Stimulated activated CD8-positive, alpha-beta memory T cell treated with anti-CD3 and anti-CD28 coated beads, Interleukin-15, amount 100 ng/mL, for 48 hours (primary cell): ENCODE data around the gene COX10.

ENCODE experiments used
- DNase-seq, 2 donors: peaks; one replicate each; pipeline ENCODE4 v3.0.0-alpha.2; 2020; ENCODE audit warnings: low read depth in 2 of 2

Gene COX10

GRCh38 chr17:14070344-14070984 lies 1.2 kb downstream of the COX10 start:
- DNase-seq, result no peak

GRCh38 chr17:14072881-14073280 lies 3.6 kb downstream of the COX10 start:
- DNase-seq, result no peak

- DNase-seq, result no peak
These were observed 8.7 kb downstream of the COX10 start for GRCh38 chr17:14078027-14078426.

GRCh38 chr17:14080847-14081251 lies 11.5 kb downstream of the COX10 start:
- DNase-seq, result no peak

GRCh38 chr17:14082848-14083247 lies 13.5 kb downstream of the COX10 start:
- DNase-seq, result no peak

- no peak for DNase-seq
These were observed 15.7 kb downstream of the COX10 start for GRCh38 chr17:14084955-14085354.

GRCh38 chr17:14086189-14086588 lies 16.9 kb downstream of the COX10 start:
- DNase-seq, result no peak

- no peak for DNase-seq
These were observed 19.9 kb downstream of the COX10 start for GRCh38 chr17:14089179-14089578.

- no peak for DNase-seq
These were observed 22.1 kb downstream of the COX10 start for GRCh38 chr17:14091367-14091766.

- no peak for DNase-seq
These were observed 23.5 kb downstream of the COX10 start for GRCh38 chr17:14092808-14093207.

- no peak for DNase-seq
These were observed 25.6 kb downstream of the COX10 start for GRCh38 chr17:14094676-14095601.

- DNase-seq, result no peak
These were observed 26.3 kb downstream of the COX10 start for GRCh38 chr17:14095631-14096030.

- no peak for DNase-seq
These were observed 28.9 kb downstream of the COX10 start for GRCh38 chr17:14098246-14098645.

GRCh38 chr17:14101976-14102375 lies 32.7 kb downstream of the COX10 start:
- DNase-seq, result no peak

- DNase-seq, result no peak
These were observed 34.5 kb downstream of the COX10 start for GRCh38 chr17:14103836-14104235.

- no peak for DNase-seq
These were observed 35.4 kb downstream of the COX10 start for GRCh38 chr17:14104734-14105133.

GRCh38 chr17:14107889-14108288 lies 38.6 kb downstream of the COX10 start:
- no peak for DNase-seq

- DNase-seq, result no peak
These were observed 43.1 kb downstream of the COX10 start for GRCh38 chr17:14112407-14112806.

- DNase-seq, result no peak
These were observed 43.8 kb downstream of the COX10 start for GRCh38 chr17:14113137-14113536.

- no peak for DNase-seq
These were observed 47.1 kb downstream of the COX10 start for GRCh38 chr17:14116263-14117024.

GRCh38 chr17:14118951-14119350 lies 49.6 kb downstream of the COX10 start:
- no peak for DNase-seq

- no peak for DNase-seq
These were observed 50.2 kb downstream of the COX10 start for GRCh38 chr17:14119546-14119945.
